ENCODE results near the gene EIF2B4.

DNA sequence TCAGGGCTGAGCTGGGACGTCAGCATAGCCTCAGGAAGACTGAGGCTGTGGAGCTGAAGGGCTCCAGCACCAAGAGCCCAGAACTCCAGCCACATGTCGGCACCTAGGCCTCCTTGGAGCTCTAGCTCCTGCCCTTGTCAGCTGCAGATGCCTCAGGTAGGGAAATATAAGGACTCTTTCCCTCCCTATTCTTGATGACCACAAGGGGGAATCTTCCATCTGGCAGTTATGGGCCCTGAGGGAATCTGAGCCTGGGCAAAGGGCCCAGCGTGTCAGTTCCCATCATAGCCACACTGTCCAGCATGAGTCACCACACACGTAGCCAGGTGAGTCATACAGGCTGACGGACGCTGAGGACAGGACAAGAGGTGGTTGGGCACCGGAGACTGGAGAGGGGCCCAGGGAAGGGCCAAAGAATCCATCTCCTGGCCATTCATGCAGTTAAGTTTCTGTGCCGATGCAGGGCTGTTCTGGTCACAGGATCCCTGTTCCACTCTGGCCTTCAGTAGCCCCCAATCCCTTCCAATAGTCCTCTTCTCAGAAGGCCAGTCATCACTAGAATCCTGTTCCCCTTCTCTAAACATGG lies 49.1 kb downstream of the EIF2B4 start:
- TF ChIP-seq, protein P1, sequence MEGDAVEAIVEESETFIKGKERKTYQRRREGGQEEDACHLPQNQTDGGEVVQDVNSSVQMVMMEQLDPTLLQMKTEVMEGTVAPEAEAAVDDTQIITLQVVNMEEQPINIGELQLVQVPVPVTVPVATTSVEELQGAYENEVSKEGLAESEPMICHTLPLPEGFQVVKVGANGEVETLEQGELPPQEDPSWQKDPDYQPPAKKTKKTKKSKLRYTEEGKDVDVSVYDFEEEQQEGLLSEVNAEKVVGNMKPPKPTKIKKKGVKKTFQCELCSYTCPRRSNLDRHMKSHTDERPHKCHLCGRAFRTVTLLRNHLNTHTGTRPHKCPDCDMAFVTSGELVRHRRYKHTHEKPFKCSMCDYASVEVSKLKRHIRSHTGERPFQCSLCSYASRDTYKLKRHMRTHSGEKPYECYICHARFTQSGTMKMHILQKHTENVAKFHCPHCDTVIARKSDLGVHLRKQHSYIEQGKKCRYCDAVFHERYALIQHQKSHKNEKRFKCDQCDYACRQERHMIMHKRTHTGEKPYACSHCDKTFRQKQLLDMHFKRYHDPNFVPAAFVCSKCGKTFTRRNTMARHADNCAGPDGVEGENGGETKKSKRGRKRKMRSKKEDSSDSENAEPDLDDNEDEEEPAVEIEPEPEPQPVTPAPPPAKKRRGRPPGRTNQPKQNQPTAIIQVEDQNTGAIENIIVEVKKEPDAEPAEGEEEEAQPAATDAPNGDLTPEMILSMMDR (IDR thresholded peaks at IDR 0.05; ENCODE audit: insufficient read depth, low read length, poor library complexity, severe bottlenecking): no peak
- no peak for TF ChIP-seq EZH2phosphoT487 (conservative IDR thresholded peaks at IDR 0.05; ENCODE audit: low read length)

Measured in SU-DHL-6 (cell line).